ENCODE measurements around the gene PPP2R2C. TPM values are rescaled to one million over a fixed set of nuclear protein-coding genes. Genes with fewer than 3 reads are reported as not detected.
A peak's percentile ranks its signal among the peaks of the same experiment; 100 is the strongest.

The PPP2R2C gene
- total RNA-seq, 1 donor from 2014 or later = 12.3 TPM

- intact Hi-C loops (cut with DNase I) = no loop called here
- peak; percentile 40 for DNase-seq (ENCODE audit: missing footprints)
- no peak for ATAC-seq
Measured at GRCh38 chr4:6440506-6441201, 31.8 kb downstream of the PPP2R2C start.

GRCh38 chr4:6439120-6439762, 33.2 kb downstream of the PPP2R2C start:
- ATAC-seq (no peak), DNase-seq (ENCODE audit: missing footprints) (no peak)
- intact Hi-C loops (cut with DNase I) = no loop called here

GRCh38 chr4:6437826-6438238, 34.6 kb downstream of the PPP2R2C start:
- DNase-seq (ENCODE audit: missing footprints) (no peak), ATAC-seq (no peak)
- intact Hi-C loops (cut with DNase I) = no loop called here

- ATAC-seq = no peak
- intact Hi-C loops (cut with DNase I) = no loop called here
- no peak for DNase-seq (ENCODE audit: missing footprints)
Measured at GRCh38 chr4:6435010-6435409, 37.4 kb downstream of the PPP2R2C start.

GRCh38 chr4:6430927-6431326, 41.5 kb downstream of the PPP2R2C start:
- DNase-seq (ENCODE audit: missing footprints) (no peak), ATAC-seq (no peak)
- intact Hi-C loops (cut with DNase I) = no loop called here

- intact Hi-C loops (cut with DNase I) = no loop called here
- ATAC-seq = no peak
- DNase-seq (ENCODE audit: missing footprints) = peak; percentile 30
Measured at GRCh38 chr4:6427439-6428090, 44.8 kb downstream of the PPP2R2C start.

GRCh38 chr4:6426571-6427438, 45.6 kb downstream of the PPP2R2C start:
- DNase-seq (ENCODE audit: missing footprints) = peak; percentile 54
- intact Hi-C loops (cut with DNase I) = no loop called here
- ATAC-seq = no peak

GRCh38 chr4:6425911-6426310, 46.5 kb downstream of the PPP2R2C start:
- intact Hi-C loops (cut with DNase I) = no loop called here
- DNase-seq (ENCODE audit: missing footprints) (peak; percentile 31), ATAC-seq (no peak)

- intact Hi-C loops (cut with DNase I) = no loop called here
- DNase-seq (ENCODE audit: missing footprints) = peak; percentile 4
Measured at GRCh38 chr4:6425336-6425735, 47.1 kb downstream of the PPP2R2C start.

GRCh38 chr4:6424425-6424824, 48.0 kb downstream of the PPP2R2C start:
- ATAC-seq (no peak), DNase-seq (ENCODE audit: missing footprints) (peak; percentile 1)
- intact Hi-C loops (cut with DNase I) = no loop called here

More at GRCh38 chr4:6425336-6425735, 47.1 kb downstream of the PPP2R2C start:
- ATAC-seq = no peak

GRCh38 chr4:6423575-6423974, 48.8 kb downstream of the PPP2R2C start:
- ATAC-seq (no peak), DNase-seq (ENCODE audit: missing footprints) (no peak)
- intact Hi-C loops (cut with DNase I) = no loop called here

- intact Hi-C loops (cut with DNase I) = no loop called here
- ATAC-seq (no peak), DNase-seq (ENCODE audit: missing footprints) (no peak)
Measured at GRCh38 chr4:6422866-6423265, 49.5 kb downstream of the PPP2R2C start.

GRCh38 chr4:6422105-6422504, 50.3 kb downstream of the PPP2R2C start:
- intact Hi-C loops (cut with DNase I) = no loop called here
- DNase-seq (ENCODE audit: missing footprints) (peak; percentile 25), ATAC-seq (no peak)

GRCh38 chr4:6421397-6421796, 51.0 kb downstream of the PPP2R2C start:
- no peak for ATAC-seq

GRCh38 chr4:6420972-6421371, 51.4 kb downstream of the PPP2R2C start:
- peak; percentile 23 for DNase-seq (ENCODE audit: missing footprints)
- ATAC-seq = no peak
- intact Hi-C loops (cut with DNase I) = no loop called here

More at GRCh38 chr4:6421397-6421796, 51.0 kb downstream of the PPP2R2C start:
- intact Hi-C loops (cut with DNase I) = no loop called here
- DNase-seq (ENCODE audit: missing footprints) = peak; percentile 57

- no peak for ATAC-seq
- DNase-seq (ENCODE audit: missing footprints) = peak; percentile 31
- intact Hi-C loops (cut with DNase I) = no loop called here
Measured at GRCh38 chr4:6420036-6420435, 52.4 kb downstream of the PPP2R2C start.

- ATAC-seq (no peak), DNase-seq (ENCODE audit: missing footprints) (peak; percentile 42)
- intact Hi-C loops (cut with DNase I) = no loop called here
Measured at GRCh38 chr4:6419452-6420028, 52.9 kb downstream of the PPP2R2C start.

GRCh38 chr4:6418193-6418755, 54.1 kb downstream of the PPP2R2C start:
- intact Hi-C loops (cut with DNase I) = no loop called here
- no peak for ATAC-seq
- peak; percentile 54 for DNase-seq (ENCODE audit: missing footprints)
